Measurements from ENCODE around the gene MT1HL1. TPM values are rescaled to one million over a fixed set of nuclear protein-coding genes. Genes with fewer than 3 reads are reported as not detected.

The MT1HL1 gene
- total RNA-seq, 1 experiment from 2014 or later = not detected

DNA sequence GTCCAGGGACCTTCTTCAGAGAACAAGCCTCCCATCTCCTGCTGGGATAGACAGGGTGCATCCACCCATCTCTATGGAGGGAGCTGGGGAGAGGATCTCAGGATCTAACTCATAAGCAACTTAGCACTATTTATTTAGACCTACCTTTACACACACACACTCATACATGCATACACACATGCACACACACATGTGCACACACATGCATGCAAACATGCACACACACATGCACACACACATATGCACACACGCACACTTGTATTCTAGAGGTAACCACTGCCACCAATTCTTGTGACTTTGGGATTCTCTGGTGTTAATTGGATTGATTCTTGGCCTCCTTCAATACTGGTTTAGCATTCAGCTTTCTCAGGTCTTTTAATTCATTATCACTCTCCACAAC, 9.8 kb downstream of the MT1HL1 start:
- ATAC-seq = no peak
- ChIA-PET RAD21 (ENCODE audit: low non-redundant PET in 1 of 2, low total read pairs in 2 of 2, uncharacterized antibody in 2 of 2, unreplicated experiment in 2 of 2) (no interaction called here), CTCF (no interaction called here)

DNA sequence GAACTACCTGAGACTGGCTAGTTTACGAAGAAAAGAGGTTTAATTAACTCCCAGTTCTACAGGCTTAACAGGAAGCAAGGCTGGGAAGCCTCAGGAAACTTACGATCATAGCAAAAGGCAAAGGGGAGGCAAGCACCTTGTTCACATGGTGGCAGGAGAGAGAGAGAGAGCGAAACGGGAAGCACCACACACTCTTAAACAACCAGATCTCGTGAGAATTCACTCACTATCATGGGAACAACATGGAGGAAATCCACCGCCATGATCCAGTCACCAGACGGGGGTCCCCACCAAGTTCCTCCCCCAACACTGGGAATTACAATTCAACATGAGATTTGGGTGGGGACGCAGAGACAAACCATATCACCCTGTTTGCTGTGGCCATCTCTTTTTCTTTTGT, 11.8 kb downstream of the MT1HL1 start:
- ATAC-seq = no peak
- Histone ChIP-seq H3K36me3 (ENCODE audit: control insufficient read depth in 1 of 2, insufficient read depth in 2 of 2, low read length in 2 of 2) (no peaks in the 10 kb centered on the region), H3K27me3 (ENCODE audit: insufficient read depth, low read length) (no peaks in the 10 kb centered on the region), H3K9me2 (ENCODE audit: insufficient read depth) (no peaks in the 10 kb centered on the region), H4K20me1 (ENCODE audit: insufficient read depth) (no peaks in the 10 kb centered on the region), H2AFZ (ENCODE audit: low read depth, low read length, poor library complexity, severe bottlenecking) (no peak overlapping the region), H3K79me2 (ENCODE audit: insufficient read depth, low read length) (no peaks in the 10 kb centered on the region), H3K4me1 (ENCODE audit: control insufficient read depth in 1 of 2, insufficient read depth in 2 of 2, low read length in 2 of 2) (no peaks in the 10 kb centered on the region), H3K27ac (ENCODE audit: low read depth, low read length) (no peak overlapping the region), H3K9ac (ENCODE audit: low read length) (no peak overlapping the region), H3K4me3 (replicated peaks in 1 of 2; ENCODE audit: low read depth in 1 of 2, low read length in 2 of 2) (no peak overlapping the region), H3K4me2 (ENCODE audit: low read length) (no peak overlapping the region), H3K9me3 (ENCODE audit: control insufficient read depth in 1 of 2, insufficient read depth in 1 of 2, low read depth in 1 of 2, low read length in 2 of 2) (peaks cover 0 to 8% of the 10 kb centered on the region in 2 experiments; a peak in 1 of 4 replicates)
- CTCF ChIA-PET = no interaction called here
- intact Hi-C loops (cut with micrococcal nuclease) = no loop called here
- TF ChIP-seq JUND (IDR thresholded peaks at IDR 0.05) (no peak), SRF (IDR thresholded peaks at IDR 0.05; ENCODE audit: low read depth) (no peak), SIN3A (IDR thresholded peaks at IDR 0.05; ENCODE audit: low read depth) (no peak), ZFX (IDR thresholded peaks at IDR 0.05) (no peak), POLR2A (IDR thresholded peaks at IDR 0.05; ENCODE audit: borderline replicate concordance, extremely low read depth, insufficient read depth, insufficient read length) (no peak)
- TF ChIP-seq, protein P1, sequence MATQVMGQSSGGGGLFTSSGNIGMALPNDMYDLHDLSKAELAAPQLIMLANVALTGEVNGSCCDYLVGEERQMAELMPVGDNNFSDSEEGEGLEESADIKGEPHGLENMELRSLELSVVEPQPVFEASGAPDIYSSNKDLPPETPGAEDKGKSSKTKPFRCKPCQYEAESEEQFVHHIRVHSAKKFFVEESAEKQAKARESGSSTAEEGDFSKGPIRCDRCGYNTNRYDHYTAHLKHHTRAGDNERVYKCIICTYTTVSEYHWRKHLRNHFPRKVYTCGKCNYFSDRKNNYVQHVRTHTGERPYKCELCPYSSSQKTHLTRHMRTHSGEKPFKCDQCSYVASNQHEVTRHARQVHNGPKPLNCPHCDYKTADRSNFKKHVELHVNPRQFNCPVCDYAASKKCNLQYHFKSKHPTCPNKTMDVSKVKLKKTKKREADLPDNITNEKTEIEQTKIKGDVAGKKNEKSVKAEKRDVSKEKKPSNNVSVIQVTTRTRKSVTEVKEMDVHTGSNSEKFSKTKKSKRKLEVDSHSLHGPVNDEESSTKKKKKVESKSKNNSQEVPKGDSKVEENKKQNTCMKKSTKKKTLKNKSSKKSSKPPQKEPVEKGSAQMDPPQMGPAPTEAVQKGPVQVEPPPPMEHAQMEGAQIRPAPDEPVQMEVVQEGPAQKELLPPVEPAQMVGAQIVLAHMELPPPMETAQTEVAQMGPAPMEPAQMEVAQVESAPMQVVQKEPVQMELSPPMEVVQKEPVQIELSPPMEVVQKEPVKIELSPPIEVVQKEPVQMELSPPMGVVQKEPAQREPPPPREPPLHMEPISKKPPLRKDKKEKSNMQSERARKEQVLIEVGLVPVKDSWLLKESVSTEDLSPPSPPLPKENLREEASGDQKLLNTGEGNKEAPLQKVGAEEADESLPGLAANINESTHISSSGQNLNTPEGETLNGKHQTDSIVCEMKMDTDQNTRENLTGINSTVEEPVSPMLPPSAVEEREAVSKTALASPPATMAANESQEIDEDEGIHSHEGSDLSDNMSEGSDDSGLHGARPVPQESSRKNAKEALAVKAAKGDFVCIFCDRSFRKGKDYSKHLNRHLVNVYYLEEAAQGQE (IDR thresholded peaks at IDR 0.05; ENCODE audit: low read depth) = no peak
- no TSS peak for BruUV-seq (replicated peaks)
- RAD21 ChIA-PET (ENCODE audit: low non-redundant PET in 1 of 2, low total read pairs in 2 of 2, uncharacterized antibody in 2 of 2, unreplicated experiment in 2 of 2) = no interaction called here
- no peak for DNase-seq (ENCODE audit: low read depth, low spot score)
- POLR2A ChIA-PET = no interaction called here

More for the DNA sequence above, 9.8 kb downstream of the MT1HL1 start:
- intact Hi-C loops (cut with micrococcal nuclease) = no loop called here
- H3K36me3 ChIP-seq (ENCODE audit: control insufficient read depth in 1 of 2, insufficient read depth in 2 of 2, low read length in 2 of 2) = no peaks in the 10 kb centered on the region
- no peaks in the 10 kb centered on the region for H4K20me1 ChIP-seq (ENCODE audit: insufficient read depth)
- TF ChIP-seq JUND (IDR thresholded peaks at IDR 0.05) (no peak), SRF (IDR thresholded peaks at IDR 0.05; ENCODE audit: low read depth) (no peak), EZH2 (IDR thresholded peaks at IDR 0.05) (no peak)
- POLR2A ChIA-PET = no interaction called here
- H3K4me1 ChIP-seq (ENCODE audit: control insufficient read depth in 1 of 2, insufficient read depth in 2 of 2, low read length in 2 of 2) = no peaks in the 10 kb centered on the region
- no peak overlapping the region for H3K4me3 ChIP-seq (replicated peaks in 1 of 2; ENCODE audit: low read depth in 1 of 2, low read length in 2 of 2)
- no peaks in the 10 kb centered on the region for H3K9me2 ChIP-seq (ENCODE audit: insufficient read depth)
- no peaks in the 10 kb centered on the region for H3K27me3 ChIP-seq (ENCODE audit: insufficient read depth, low read length)
- H2AFZ ChIP-seq (ENCODE audit: low read depth, low read length, poor library complexity, severe bottlenecking) = no peak overlapping the region
- BruUV-seq (replicated peaks) = no TSS peak
- H3K9ac ChIP-seq (ENCODE audit: low read length) = no peak overlapping the region
- no peak overlapping the region for H3K27ac ChIP-seq (ENCODE audit: low read depth, low read length)
- H3K9me3 ChIP-seq (ENCODE audit: control insufficient read depth in 1 of 2, insufficient read depth in 1 of 2, low read depth in 1 of 2, low read length in 2 of 2) = peaks cover 0 to 1% of the 10 kb centered on the region in 2 experiments; a peak in 1 of 4 replicates
- DNase-seq (ENCODE audit: low read depth, low spot score) = no peak
- H3K4me2 ChIP-seq (ENCODE audit: low read length) = no peak overlapping the region
- H3K79me2 ChIP-seq (ENCODE audit: insufficient read depth, low read length) = no peaks in the 10 kb centered on the region
